GM18873 (cell line): ENCODE results near the gene ANP32B.
"Not testable (repeated sequence)": the region's sequence is repeated elsewhere in the genome, so short reads cannot be mapped to it uniquely, and the experiment has no call there.

Experiments
- ATAC-seq: cut with Tn5 transposase; IDR thresholded peaks from one replicate; pipeline ENCODE4 v1.9.1; 2021; ENCODE audit warnings: mild to moderate bottlenecking, moderate library complexity, moderate number of reproducible peaks; ENCODE audit not compliant: unreplicated experiment, low FRiP score

ANP32B gene

GRCh38 chr9:97990259-97990658, 7.1 kb downstream of the ANP32B start:
- ATAC-seq, result no peak

- ATAC-seq, result no peak
These were observed 8.7 kb downstream of the ANP32B start for GRCh38 chr9:97991818-97992217.

- no peak for ATAC-seq
These were observed 9.1 kb downstream of the ANP32B start for GRCh38 chr9:97992219-97992618.

- ATAC-seq, result no peak
These were observed 9.9 kb downstream of the ANP32B start for GRCh38 chr9:97993000-97993399.

DNA sequence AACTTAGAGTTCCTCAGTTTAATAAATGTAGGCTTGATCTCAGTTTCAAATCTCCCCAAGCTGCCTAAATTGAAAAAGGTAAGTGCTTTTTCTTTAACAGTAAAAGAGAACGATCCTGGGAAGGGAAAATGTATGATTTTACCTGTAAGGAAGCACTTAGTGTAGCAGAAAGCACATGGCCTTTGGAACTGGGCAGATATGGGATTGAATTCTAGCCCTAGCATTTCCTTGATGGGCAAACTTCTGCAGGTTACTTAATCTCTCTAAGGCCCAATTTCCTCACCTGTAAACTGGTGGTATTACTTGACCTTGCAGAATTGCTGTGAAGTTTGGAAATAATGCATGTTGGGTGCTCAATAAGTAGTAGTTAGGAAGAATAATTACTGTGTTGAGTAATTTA, 11.6 kb downstream of the ANP32B start:
- ATAC-seq, result no peak

DNA sequence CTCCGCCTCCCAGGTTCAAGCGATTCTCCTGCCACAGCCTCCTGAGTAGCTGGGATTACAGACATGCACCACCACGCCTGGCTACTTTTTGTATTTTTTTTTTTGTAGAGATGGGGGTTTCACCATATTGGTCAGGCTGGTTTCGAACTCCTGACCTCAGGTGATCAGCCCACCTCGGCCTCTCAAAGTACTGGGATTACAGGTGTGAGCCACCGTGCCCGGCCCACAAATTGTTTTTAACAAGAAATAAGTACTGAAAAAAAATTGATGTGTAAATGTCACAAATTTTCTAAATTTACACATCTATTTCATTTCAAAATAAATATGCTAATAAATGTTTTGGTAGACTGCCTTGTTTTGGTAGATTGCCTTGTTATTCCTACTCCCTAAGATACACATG, 13.5 kb downstream of the ANP32B start:
- not testable (repeated sequence) for ATAC-seq

DNA sequence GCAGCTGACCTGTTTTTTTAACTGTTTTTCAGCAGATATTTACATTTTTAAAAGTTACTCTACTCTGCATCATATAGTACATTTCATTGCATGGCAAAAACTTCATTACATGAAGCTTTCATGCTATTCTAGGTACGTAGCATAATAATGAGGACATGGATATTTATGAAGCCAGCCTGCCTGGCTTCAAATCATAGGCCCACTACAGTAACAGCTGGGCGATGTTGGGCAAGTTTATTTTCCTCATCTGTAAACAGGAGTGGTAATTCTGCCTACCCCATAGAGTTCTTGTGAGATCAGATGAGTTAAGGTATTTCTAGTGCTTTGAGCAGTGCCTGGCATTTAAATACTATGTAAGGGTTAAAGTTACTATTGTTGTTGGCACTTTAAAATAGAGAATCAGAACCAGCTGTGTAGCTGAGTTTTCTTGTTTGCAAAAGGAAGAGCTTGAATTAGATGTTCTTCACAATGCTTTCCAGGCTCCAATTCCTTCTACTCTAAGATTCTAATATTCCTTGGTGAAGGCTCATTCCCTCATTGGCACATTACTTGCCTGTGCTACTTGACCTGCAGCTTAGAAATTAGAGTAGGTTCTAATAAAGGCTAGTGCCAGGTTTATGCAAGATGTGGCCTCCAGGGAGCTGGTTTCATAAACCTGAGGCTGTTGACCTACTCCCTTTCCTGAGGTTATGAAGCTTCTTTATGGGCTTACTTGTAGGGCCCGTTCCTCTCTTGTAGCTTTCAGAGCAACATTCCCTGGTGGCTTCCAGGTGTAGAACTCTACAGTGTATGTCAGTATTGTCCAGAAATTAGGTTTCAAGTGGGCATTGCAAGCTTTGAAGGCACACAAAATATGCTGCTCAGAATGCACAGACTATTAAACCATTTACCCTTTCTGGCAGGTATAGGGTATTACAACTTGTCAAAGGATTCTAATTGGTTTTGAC, 14.5 kb downstream of the ANP32B start:
- no peak for ATAC-seq

DNA sequence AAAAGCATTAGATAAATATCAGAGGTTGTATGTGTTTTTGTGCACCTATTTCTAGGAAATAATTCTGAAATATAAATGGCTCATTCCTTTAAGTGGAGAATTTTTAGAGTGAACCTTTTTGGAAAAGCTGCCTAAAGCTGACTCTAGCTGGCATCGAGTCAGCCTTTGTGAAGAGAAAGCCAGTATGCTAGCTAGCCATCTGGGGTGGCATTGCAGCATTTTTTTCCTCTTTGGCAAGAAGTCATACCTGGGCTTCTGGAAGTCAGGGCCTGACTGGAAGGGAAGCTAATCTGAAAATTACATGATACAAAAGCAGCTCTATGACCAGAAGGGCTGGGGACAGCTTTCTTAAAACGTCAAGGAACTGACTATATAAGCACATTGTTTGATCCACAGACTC, 19.7 kb downstream of the ANP32B start:
- no peak for ATAC-seq

GRCh38 chr9:98006127-98006796, 23.1 kb downstream of the ANP32B start:
- no peak for ATAC-seq

DNA sequence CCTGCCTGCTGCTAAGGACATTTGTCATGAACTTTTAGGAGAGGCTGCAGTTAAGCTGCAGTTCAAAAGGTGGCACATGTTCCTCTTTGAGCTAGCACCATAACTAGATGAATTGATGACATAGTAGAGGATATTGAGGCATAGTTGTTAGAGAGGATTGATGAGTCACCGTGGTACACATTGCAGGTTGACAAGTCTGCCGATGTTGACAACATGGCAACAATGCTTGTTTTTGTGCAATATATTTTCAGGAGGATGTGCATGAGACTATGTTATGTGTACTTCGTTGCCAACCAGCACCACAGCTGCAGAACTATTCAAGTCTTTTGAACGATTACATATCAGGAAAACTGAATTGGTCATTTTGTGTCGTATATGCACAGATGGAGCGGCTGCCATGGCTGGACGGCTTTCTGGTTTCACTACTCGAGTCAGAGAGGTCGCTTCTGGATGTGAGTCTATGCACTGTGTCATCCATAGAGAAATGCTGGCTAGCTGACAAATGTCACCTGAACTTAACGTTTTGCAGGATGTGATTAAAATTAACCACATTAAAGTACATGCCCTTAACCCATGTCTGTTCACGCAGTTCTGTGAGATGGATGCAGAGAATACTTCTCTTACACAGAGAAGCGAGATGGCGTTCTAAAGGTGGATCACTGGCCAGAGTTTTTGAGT, 24.2 kb downstream of the ANP32B start:
- ATAC-seq, result no peak

GRCh38 chr9:98008764-98009163, 25.6 kb downstream of the ANP32B start:
- ATAC-seq, result no peak

DNA sequence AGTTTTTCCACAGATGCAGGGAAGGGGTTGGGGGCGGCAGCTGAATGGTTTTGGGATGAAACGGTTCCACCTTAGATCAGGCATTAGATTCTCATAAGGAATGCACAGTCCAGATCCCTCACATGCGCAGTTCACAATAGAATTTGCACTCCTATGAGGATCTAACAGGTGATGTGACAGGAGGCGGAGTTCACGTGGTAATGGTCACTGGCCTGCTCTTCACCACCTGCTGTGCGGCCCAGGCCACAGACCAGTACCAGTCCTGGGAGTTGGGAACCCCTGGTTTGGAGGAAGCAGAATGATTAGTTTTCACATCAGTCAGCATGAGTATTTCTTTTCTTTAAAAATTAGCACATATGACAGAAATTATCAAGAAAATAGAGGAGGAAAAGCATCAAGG, 26.3 kb downstream of the ANP32B start:
- no peak for ATAC-seq

GRCh38 chr9:98009936-98010335, 26.8 kb downstream of the ANP32B start:
- ATAC-seq, result no peak

DNA sequence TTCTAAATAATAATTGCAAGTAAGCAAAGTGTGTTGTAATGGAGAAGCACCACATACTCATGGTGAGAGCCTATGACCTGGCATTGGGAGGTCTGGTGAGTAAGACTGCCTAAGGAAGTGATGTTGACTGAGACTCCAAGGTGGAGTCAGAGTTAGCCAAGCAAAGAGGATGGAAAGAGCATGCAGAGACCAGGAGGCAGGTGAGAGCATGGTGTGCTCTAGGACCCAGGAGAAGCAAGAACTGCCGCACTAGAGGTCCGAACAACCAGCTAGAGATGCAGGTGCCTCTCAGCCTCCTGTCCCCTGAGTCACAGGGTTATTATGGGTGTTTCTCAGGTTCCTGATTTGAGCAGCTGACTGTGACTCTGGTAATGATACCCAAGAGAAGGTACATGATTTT, 27.3 kb downstream of the ANP32B start:
- ATAC-seq, result peak; percentile 74

DNA sequence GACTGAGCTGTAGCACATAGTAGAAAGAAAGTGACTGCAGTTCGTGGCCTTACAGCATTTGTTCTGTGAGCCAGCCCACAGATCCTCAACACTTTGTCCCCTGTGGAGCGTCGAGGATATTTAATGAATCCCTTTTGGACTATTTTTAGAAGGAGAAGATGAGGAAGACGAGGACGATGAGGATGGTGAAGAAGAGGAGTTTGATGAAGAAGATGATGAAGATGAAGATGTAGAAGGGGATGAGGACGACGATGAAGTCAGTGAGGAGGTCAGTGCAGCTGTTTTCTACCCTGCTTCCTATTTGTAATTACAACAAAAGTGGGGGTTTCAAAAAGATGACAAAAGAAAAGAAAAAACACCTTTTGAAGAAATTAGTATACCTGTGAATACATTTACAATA, 28.0 kb downstream of the ANP32B start:
- no peak for ATAC-seq

DNA sequence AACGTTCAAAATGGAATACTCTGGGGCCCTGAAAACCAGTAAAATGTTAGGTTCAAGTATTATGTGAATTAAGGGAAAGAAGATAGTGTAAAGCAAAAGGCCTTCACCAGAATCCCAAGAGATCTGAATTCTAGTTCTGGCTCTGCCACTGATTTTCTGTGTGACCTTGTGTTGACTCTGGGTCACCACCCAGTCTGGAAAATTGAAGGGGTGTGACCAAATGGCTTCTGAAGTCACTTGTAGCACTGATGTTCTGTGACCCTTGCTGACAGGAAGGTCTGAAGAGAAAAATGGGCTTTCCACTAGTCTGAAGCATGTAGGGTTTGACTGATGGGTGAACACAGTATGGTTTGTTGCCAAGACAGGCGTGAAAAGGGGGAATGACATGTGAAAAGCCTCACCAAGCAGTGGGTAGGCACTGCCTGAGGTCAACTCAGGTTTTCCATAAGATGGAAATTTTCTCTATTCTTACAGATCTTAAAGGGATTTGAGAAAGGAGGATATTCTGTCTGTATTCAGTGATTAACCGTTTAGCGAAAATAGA, 33.1 kb downstream of the ANP32B start:
- ATAC-seq, result no peak

GRCh38 chr9:98017306-98017705, 34.2 kb downstream of the ANP32B start:
- no peak for ATAC-seq

- ATAC-seq, result no peak
These were observed 35.2 kb downstream of the ANP32B start for GRCh38 chr9:98018347-98018746.

GRCh38 chr9:98019098-98019497, 36.0 kb downstream of the ANP32B start:
- ATAC-seq, result no peak

DNA sequence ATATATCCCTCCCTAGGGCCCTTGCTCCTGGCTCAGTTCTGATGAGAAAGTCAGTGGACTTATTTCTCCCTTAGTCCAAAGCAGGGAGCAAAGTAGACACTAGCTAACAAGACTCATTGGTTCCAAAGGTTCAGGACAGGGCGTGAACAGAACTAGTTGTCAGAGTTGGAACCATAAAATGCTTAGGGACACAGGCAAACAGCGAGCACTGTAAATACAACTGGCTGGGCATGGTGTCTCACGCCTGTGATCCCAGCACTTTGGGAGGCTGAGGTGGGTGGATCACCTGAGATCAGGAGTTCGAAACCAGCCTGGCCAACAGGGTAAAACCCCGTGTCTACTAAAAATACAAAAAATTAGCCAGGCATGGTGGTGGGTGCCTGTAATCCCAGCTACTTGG, 36.7 kb downstream of the ANP32B start:
- not testable (repeated sequence) for ATAC-seq
